ENCODE results near the gene SDCCAG8.

DNA sequence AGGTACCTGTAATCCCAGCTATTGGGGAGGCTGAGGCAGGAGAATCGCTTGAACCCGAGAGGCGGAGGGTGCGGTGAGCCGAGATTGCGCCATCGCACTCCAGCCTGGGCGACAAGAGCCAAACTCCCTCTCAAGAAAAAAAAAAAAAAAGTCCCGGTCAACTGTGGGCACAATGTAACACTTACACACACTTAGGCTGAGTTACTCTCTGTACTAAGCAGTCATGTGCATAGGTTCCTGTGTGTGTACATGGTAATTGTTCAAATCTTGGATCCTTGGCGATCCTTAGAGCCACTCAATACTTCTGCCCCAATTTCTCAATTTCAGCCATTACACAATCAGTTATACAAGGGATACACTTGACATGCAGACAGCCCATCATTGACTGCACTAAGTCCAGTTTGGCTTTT is 11.6 kb downstream of the SDCCAG8 start:
- TF ChIP-seq, protein P1, sequence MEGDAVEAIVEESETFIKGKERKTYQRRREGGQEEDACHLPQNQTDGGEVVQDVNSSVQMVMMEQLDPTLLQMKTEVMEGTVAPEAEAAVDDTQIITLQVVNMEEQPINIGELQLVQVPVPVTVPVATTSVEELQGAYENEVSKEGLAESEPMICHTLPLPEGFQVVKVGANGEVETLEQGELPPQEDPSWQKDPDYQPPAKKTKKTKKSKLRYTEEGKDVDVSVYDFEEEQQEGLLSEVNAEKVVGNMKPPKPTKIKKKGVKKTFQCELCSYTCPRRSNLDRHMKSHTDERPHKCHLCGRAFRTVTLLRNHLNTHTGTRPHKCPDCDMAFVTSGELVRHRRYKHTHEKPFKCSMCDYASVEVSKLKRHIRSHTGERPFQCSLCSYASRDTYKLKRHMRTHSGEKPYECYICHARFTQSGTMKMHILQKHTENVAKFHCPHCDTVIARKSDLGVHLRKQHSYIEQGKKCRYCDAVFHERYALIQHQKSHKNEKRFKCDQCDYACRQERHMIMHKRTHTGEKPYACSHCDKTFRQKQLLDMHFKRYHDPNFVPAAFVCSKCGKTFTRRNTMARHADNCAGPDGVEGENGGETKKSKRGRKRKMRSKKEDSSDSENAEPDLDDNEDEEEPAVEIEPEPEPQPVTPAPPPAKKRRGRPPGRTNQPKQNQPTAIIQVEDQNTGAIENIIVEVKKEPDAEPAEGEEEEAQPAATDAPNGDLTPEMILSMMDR (IDR thresholded peaks at IDR 0.05; ENCODE audit: low read depth, low read length, missing input control), result no peak
- TF ChIP-seq, protein P2, sequence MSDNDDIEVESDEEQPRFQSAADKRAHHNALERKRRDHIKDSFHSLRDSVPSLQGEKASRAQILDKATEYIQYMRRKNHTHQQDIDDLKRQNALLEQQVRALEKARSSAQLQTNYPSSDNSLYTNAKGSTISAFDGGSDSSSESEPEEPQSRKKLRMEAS (IDR thresholded peaks at IDR 0.05), result no peak
- TF ChIP-seq GABPA (IDR thresholded peaks at IDR 0.05 in 1 of 2, conservative IDR thresholded peaks at IDR 0.05 in 1 of 2) (no peak), RXRA (IDR thresholded peaks at IDR 0.05) (no peak), RAD21 (IDR thresholded peaks at IDR 0.05) (no peak), YY1 (IDR thresholded peaks at IDR 0.05) (no peak), HNF4G (IDR thresholded peaks at IDR 0.05) (no peak)
- TF ChIP-seq, protein P3, sequence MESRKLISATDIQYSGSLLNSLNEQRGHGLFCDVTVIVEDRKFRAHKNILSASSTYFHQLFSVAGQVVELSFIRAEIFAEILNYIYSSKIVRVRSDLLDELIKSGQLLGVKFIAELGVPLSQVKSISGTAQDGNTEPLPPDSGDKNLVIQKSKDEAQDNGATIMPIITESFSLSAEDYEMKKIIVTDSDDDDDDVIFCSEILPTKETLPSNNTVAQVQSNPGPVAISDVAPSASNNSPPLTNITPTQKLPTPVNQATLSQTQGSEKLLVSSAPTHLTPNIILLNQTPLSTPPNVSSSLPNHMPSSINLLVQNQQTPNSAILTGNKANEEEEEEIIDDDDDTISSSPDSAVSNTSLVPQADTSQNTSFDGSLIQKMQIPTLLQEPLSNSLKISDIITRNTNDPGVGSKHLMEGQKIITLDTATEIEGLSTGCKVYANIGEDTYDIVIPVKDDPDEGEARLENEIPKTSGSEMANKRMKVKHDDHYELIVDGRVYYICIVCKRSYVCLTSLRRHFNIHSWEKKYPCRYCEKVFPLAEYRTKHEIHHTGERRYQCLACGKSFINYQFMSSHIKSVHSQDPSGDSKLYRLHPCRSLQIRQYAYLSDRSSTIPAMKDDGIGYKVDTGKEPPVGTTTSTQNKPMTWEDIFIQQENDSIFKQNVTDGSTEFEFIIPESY (IDR thresholded peaks at IDR 0.05), result no peak
- TF ChIP-seq, protein P4, sequence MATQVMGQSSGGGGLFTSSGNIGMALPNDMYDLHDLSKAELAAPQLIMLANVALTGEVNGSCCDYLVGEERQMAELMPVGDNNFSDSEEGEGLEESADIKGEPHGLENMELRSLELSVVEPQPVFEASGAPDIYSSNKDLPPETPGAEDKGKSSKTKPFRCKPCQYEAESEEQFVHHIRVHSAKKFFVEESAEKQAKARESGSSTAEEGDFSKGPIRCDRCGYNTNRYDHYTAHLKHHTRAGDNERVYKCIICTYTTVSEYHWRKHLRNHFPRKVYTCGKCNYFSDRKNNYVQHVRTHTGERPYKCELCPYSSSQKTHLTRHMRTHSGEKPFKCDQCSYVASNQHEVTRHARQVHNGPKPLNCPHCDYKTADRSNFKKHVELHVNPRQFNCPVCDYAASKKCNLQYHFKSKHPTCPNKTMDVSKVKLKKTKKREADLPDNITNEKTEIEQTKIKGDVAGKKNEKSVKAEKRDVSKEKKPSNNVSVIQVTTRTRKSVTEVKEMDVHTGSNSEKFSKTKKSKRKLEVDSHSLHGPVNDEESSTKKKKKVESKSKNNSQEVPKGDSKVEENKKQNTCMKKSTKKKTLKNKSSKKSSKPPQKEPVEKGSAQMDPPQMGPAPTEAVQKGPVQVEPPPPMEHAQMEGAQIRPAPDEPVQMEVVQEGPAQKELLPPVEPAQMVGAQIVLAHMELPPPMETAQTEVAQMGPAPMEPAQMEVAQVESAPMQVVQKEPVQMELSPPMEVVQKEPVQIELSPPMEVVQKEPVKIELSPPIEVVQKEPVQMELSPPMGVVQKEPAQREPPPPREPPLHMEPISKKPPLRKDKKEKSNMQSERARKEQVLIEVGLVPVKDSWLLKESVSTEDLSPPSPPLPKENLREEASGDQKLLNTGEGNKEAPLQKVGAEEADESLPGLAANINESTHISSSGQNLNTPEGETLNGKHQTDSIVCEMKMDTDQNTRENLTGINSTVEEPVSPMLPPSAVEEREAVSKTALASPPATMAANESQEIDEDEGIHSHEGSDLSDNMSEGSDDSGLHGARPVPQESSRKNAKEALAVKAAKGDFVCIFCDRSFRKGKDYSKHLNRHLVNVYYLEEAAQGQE (IDR thresholded peaks at IDR 0.05), result no peak
